Measurements from ENCODE around the gene TBL1X. TPM values are rescaled to one million over a fixed set of nuclear protein-coding genes. Genes with fewer than 3 reads are reported as not detected.

Gene TBL1X
- total and polyA plus RNA-seq, 2 of the 4 experiments (the other 2 are of a cell fraction), result 16.2 to 20.8 TPM

- no peak overlapping the region for H3K23ac ChIP-seq (ENCODE audit: low read depth, low read length)
- intact Hi-C loops (cut with micrococcal nuclease), result no loop called here
- H2BK120ac ChIP-seq (ENCODE audit: low read depth, low read length), result no peak overlapping the region
- H3K56ac ChIP-seq (ENCODE audit: extremely low read depth, insufficient read depth, low read length), result no peak overlapping the region
- H3K4me3 ChIP-seq (ENCODE audit: insufficient read depth, low read depth, low read length), result no peak overlapping the region
- H3K9ac ChIP-seq (ENCODE audit: low read depth, low read length), result no peak overlapping the region
- H3K4me2 ChIP-seq (ENCODE audit: low read depth, low read length), result no peak overlapping the region
- no peak overlapping the region for H2AK5ac ChIP-seq (ENCODE audit: low read depth, low read length)
- no peak overlapping the region for H4K5ac ChIP-seq (ENCODE audit: low read depth, low read length)
- no peak overlapping the region for H4K8ac ChIP-seq (ENCODE audit: low read depth in 2 of 2, low read length in 2 of 2)
- H2BK15ac ChIP-seq (ENCODE audit: low read depth, low read length), result no peak overlapping the region
- no peak overlapping the region for H3K14ac ChIP-seq (replicated peaks; ENCODE audit: low read depth, low read length)
- in situ Hi-C loops (cut with MboI; ENCODE audit: low sequenced_read_pairs), result no loop called here
- no peaks in the 10 kb centered on the region; the same call in 1 of the 2 replicates for H3K9me3 ChIP-seq (ENCODE audit: control insufficient read depth, insufficient read depth, low read length)
- no peaks in the 10 kb centered on the region for H3K27me3 ChIP-seq (ENCODE audit: control insufficient read depth, insufficient read depth, low read length)
- H3K79me1 ChIP-seq (ENCODE audit: low read depth in 1 of 2, low read length in 2 of 2), result peaks cover 20 to 43% of the 10 kb centered on the region in 2 experiments
- H3K4ac ChIP-seq (ENCODE audit: low read depth, low read length), result no peak overlapping the region
- H3K18ac ChIP-seq (ENCODE audit: low read depth, low read length), result no peak overlapping the region
- no peaks in the 10 kb centered on the region for H3K9me1 ChIP-seq (ENCODE audit: insufficient read depth, low read length)
- H2BK20ac ChIP-seq (ENCODE audit: low read depth, low read length), result no peak overlapping the region
- dilution Hi-C loops (cut with HindIII; ENCODE audit: low sequenced_read_pairs, unreplicated experiment), result no loop called here
- CTCF ChIA-PET, result no interaction called here
- H2AFZ ChIP-seq (replicated peaks; ENCODE audit: low read length, poor library complexity), result no peak overlapping the region
- WGBS, 2 experiments (ENCODE audit: extremely low coverage in 2 of 2, insufficient read length in 1 of 2), result no CpG with 5 or more reads among the region's 2 CpGs
- no peak overlapping the region for H2BK5ac ChIP-seq (ENCODE audit: low read depth, low read length, poor library complexity, severe bottlenecking)
- H3K36me3 ChIP-seq (ENCODE audit: control insufficient read depth, insufficient read depth, low read length), result 0 out of 2 replicates have a peak, but pooled peaks cover 3% of the 10 kb centered on the region
- no TSS peak for BruUV-seq (replicated peaks)
- no peak for ATAC-seq (ENCODE audit: low read depth)
- no peak for TF ChIP-seq BHLHE40 (IDR thresholded peaks at IDR 0.05; ENCODE audit: low read depth, low read length)
- no peak for TF ChIP-seq MXI1 (IDR thresholded peaks at IDR 0.05; ENCODE audit: borderline replicate concordance, low read depth, low read length)
- TF ChIP-seq NFE2L2 (IDR thresholded peaks at IDR 0.05; ENCODE audit: low read depth, low read length), result no peak
- no peak for TF ChIP-seq MAZ (IDR thresholded peaks at IDR 0.05; ENCODE audit: borderline replicate concordance, low read depth, low read length)
- TF ChIP-seq CTCF (conservative IDR thresholded peaks at IDR 0.05; ENCODE audit: low read depth, low read length), result no peak
- TF ChIP-seq, protein P1, sequence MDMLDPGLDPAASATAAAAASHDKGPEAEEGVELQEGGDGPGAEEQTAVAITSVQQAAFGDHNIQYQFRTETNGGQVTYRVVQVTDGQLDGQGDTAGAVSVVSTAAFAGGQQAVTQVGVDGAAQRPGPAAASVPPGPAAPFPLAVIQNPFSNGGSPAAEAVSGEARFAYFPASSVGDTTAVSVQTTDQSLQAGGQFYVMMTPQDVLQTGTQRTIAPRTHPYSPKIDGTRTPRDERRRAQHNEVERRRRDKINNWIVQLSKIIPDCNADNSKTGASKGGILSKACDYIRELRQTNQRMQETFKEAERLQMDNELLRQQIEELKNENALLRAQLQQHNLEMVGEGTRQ (IDR thresholded peaks at IDR 0.05; ENCODE audit: low read depth, low read length), result no peak
- TF ChIP-seq MAFK (IDR thresholded peaks at IDR 0.05; ENCODE audit: low read depth, low read length), result no peak
- no peak for TF ChIP-seq CHD1 (IDR thresholded peaks at IDR 0.05; ENCODE audit: low read depth, low read length)
- TF ChIP-seq SMC3 (IDR thresholded peaks at IDR 0.05; ENCODE audit: low read depth, low read length), result no peak
- no peak for TF ChIP-seq CEBPB (IDR thresholded peaks at IDR 0.05; ENCODE audit: low read depth, low read length)
- no peak for TF ChIP-seq POLR2A (IDR thresholded peaks at IDR 0.05; ENCODE audit: low read depth, low read length)
- no peak for TF ChIP-seq RAD21 (IDR thresholded peaks at IDR 0.05; ENCODE audit: low read length)
- no peak for TF ChIP-seq ELK1 (IDR thresholded peaks at IDR 0.05; ENCODE audit: borderline replicate concordance, low read depth, low read length)
- TF ChIP-seq FOS (IDR thresholded peaks at IDR 0.05; ENCODE audit: low read depth, low read length), result no peak
- no peak for TF ChIP-seq RCOR1 (IDR thresholded peaks at IDR 0.05; ENCODE audit: insufficient replicate concordance, low read length)
- no peak for TF ChIP-seq RFX5 (IDR thresholded peaks at IDR 0.05; ENCODE audit: low read depth, low read length)
- POLR2A ChIA-PET (ENCODE audit: unreplicated experiment), result no interaction called here
- peaks cover 12% of the 10 kb centered on the region for H4K20me1 ChIP-seq (ENCODE audit: insufficient read depth, low read length)
- H2AK9ac ChIP-seq (replicated peaks; ENCODE audit: low read depth, low read length, poor library complexity), result no peak overlapping the region
- H3K4me1 ChIP-seq (ENCODE audit: control insufficient read depth, insufficient read depth, low read length), result no peaks in the 10 kb centered on the region
- DNase-seq, result no peak
- H3K27ac ChIP-seq (ENCODE audit: insufficient read depth, low read length), result no peak overlapping the region
- H4K91ac ChIP-seq (ENCODE audit: insufficient read depth, low read depth, low read length), result no peak overlapping the region
Measured at GRCh38 chrX:9510366-9510765, 45.5 kb downstream of the TBL1X start.

Measured in IMR-90 (cell line).